Measurements from ENCODE around the gene CCDC18. TPM values are rescaled to one million over a fixed set of nuclear protein-coding genes. Genes with fewer than 3 reads are reported as not detected.
"Not testable (repeated sequence)": the region's sequence is repeated elsewhere in the genome, so short reads cannot be mapped to it uniquely, and the experiment has no call there.

Gene CCDC18
- polyA plus RNA-seq, 2 donors, result 2.6 to 6.7 TPM

DNA sequence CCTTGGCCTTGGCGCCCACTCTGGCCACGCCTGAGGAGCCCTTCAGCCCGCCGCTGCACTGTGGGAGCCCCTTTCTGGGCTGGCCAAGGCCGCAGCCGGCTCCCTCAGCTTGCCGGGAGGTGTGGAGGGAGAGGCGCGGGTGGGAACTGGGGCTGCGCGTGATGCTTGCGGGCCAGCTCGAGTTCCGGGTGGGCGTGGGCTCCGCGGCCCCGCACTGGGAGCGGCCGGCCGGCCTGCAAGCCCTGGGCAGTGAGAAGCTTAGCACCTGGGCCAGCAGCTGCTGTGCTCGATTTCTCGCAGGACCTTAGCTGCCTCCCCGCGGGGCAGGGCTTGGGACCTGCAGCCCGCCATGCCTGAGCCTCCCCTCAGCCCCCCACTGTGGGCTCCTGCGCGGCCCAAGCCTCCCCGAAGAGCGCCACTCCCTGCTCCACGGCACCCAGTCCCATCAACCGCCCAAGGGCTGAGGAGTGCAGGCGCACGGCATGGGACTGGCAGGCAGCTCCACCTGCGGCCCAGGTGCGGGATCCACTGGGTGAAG is 10.3 kb upstream of the CCDC18 start:
- 95 to 97% methylated on average over 36 of the region's 36 CpGs for WGBS, 2 donors
- H3K4me1 ChIP-seq (ENCODE audit: control insufficient read depth in 2 of 2, insufficient read depth in 2 of 2, low read length in 1 of 2), result not testable (repeated sequence)

GRCh38 chr1:93171549-93172034 is 8.9 kb upstream of the CCDC18 start:
- Histone ChIP-seq H3K27me3 (ENCODE audit: control insufficient read depth in 1 of 2, insufficient read depth in 2 of 2, low read length in 2 of 2) (no peaks in the 10 kb centered on the region), H3K9me3 (ENCODE audit: control insufficient read depth in 2 of 2, insufficient read depth in 1 of 2, low read depth in 1 of 2, low read length in 1 of 2) (no peaks in the 10 kb centered on the region), H3K36me3 (ENCODE audit: control insufficient read depth in 2 of 2, insufficient read depth in 2 of 2, low read length in 1 of 2) (no peaks in the 10 kb centered on the region), H3K4me1 (ENCODE audit: control insufficient read depth in 2 of 2, insufficient read depth in 2 of 2, low read length in 1 of 2) (peaks cover 0 to 2% of the 10 kb centered on the region in 2 donors), H3K4me3 (ENCODE audit: low read depth in 1 of 2, low read length in 2 of 2) (no peak overlapping the region), H3K27ac (ENCODE audit: low read depth in 2 of 2, low read length in 1 of 2) (no peak overlapping the region)
- 18 to 25% methylated on average over 1 of the region's 1 CpG for WGBS, 2 donors

More for the DNA sequence above, 10.3 kb upstream of the CCDC18 start:
- not testable (repeated sequence) for H3K27ac ChIP-seq (ENCODE audit: low read depth in 2 of 2, low read length in 1 of 2); H3K27me3 ChIP-seq (ENCODE audit: control insufficient read depth in 1 of 2, insufficient read depth in 2 of 2, low read length in 2 of 2); H3K4me3 ChIP-seq (ENCODE audit: low read depth in 1 of 2, low read length in 2 of 2); H3K36me3 ChIP-seq (ENCODE audit: control insufficient read depth in 2 of 2, insufficient read depth in 2 of 2, low read length in 1 of 2); H3K9me3 ChIP-seq (ENCODE audit: control insufficient read depth in 2 of 2, insufficient read depth in 1 of 2, low read depth in 1 of 2, low read length in 1 of 2)

DNA sequence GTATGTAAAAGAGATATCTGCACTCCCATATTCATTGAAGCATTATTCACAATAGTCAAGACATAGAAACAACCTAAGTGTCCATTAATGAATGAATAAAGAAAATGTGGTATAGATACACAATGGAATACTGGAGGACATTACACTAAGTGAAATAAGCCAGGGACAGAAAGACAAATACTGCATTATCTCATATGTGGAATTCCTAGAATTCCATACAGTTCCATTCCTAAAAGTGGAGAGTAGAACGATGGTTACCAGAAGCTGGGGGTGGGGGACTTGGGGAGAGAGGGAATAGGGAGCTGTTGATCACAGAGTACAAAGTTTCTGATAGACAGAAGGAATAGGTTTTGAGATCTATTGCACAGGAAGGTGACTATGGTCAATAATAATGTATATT is 7.7 kb upstream of the CCDC18 start:
- Histone ChIP-seq H3K4me3 (ENCODE audit: low read depth in 1 of 2, low read length in 2 of 2) (no peak overlapping the region), H3K27me3 (ENCODE audit: control insufficient read depth in 1 of 2, insufficient read depth in 2 of 2, low read length in 2 of 2) (no peaks in the 10 kb centered on the region), H3K9me3 (ENCODE audit: control insufficient read depth in 2 of 2, insufficient read depth in 1 of 2, low read depth in 1 of 2, low read length in 1 of 2) (no peaks in the 10 kb centered on the region), H3K36me3 (ENCODE audit: control insufficient read depth in 2 of 2, insufficient read depth in 2 of 2, low read length in 1 of 2) (no peaks in the 10 kb centered on the region), H3K4me1 (ENCODE audit: control insufficient read depth in 2 of 2, insufficient read depth in 2 of 2, low read length in 1 of 2) (peaks cover 0 to 3% of the 10 kb centered on the region in 2 donors), H3K27ac (ENCODE audit: low read depth in 2 of 2, low read length in 1 of 2) (no peak overlapping the region)
- 24 to 47% methylated on average over 1 of the region's 1 CpG for WGBS, 2 donors

DNA sequence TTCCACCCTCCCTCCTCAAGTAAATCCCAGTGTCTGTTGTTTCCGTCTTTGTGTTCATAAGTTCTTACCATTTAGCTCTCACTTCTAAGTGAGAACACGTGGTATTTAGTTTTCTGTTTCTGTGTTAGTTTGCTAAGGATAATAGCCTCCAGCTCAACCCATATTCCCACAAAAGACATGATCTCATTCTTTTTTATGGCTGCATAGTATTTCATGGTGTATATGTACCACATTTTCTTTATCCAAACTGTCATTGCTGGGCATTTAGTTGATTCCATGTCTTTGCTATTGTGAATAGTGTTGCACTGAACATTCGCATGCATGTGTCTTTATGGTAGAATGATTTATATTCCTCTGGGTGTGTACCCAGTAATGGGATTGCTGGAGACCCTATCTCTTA is 5.9 kb upstream of the CCDC18 start:
- H3K27ac ChIP-seq (ENCODE audit: low read depth in 2 of 2, low read length in 1 of 2); H3K36me3 ChIP-seq (ENCODE audit: control insufficient read depth in 2 of 2, insufficient read depth in 2 of 2, low read length in 1 of 2); H3K4me3 ChIP-seq (ENCODE audit: low read depth in 1 of 2, low read length in 2 of 2); H3K9me3 ChIP-seq (ENCODE audit: control insufficient read depth in 2 of 2, insufficient read depth in 1 of 2, low read depth in 1 of 2, low read length in 1 of 2); H3K27me3 ChIP-seq (ENCODE audit: control insufficient read depth in 1 of 2, insufficient read depth in 2 of 2, low read length in 2 of 2); H3K4me1 ChIP-seq (ENCODE audit: control insufficient read depth in 2 of 2, insufficient read depth in 2 of 2, low read length in 1 of 2): not testable (repeated sequence)
- WGBS, 2 donors, result 96 to 97% methylated on average over 3 of the region's 3 CpGs

- no peaks in the 10 kb centered on the region for H3K9me3 ChIP-seq (ENCODE audit: control insufficient read depth in 2 of 2, insufficient read depth in 1 of 2, low read depth in 1 of 2, low read length in 1 of 2)
- peaks cover 2 to 3% of the 10 kb centered on the region in 2 donors for H3K4me1 ChIP-seq (ENCODE audit: control insufficient read depth in 2 of 2, insufficient read depth in 2 of 2, low read length in 1 of 2)
- no peaks in the 10 kb centered on the region for H3K27me3 ChIP-seq (ENCODE audit: control insufficient read depth in 1 of 2, insufficient read depth in 2 of 2, low read length in 2 of 2)
- 36 to 38% methylated on average over 4 of the region's 4 CpGs for WGBS, 2 donors
- no peaks in the 10 kb centered on the region for H3K36me3 ChIP-seq (ENCODE audit: control insufficient read depth in 2 of 2, insufficient read depth in 2 of 2, low read length in 1 of 2)
- peak overlapping the region in 1 of 2 donors; percentile 91 for H3K4me3 ChIP-seq (ENCODE audit: low read depth in 1 of 2, low read length in 2 of 2)
- no peak overlapping the region for H3K27ac ChIP-seq (ENCODE audit: low read depth in 2 of 2, low read length in 1 of 2)
These were observed 2.5 kb upstream of the CCDC18 start for GRCh38 chr1:93177991-93178390.

DNA sequence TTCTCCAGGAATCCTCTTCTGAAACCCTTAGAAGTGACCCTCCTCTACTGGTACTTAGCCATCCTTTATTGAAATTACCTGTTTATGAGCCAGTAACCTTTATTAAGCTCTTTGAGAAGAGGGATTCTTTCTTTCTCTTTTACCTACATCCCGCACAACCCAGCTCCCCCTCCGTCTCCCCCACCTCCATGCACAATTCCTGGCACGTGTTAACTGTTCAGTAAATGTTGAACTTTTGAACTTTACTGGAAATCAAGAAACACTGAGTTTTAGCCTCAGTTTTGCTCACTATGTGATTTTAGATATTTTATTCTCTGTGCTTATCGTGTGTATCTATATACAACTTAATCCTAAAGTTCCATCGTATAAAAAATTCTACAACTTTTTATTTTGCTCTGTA is 2.1 kb upstream of the CCDC18 start:
- no peak overlapping the region for H3K27ac ChIP-seq (ENCODE audit: low read depth in 2 of 2, low read length in 1 of 2)

DNA sequence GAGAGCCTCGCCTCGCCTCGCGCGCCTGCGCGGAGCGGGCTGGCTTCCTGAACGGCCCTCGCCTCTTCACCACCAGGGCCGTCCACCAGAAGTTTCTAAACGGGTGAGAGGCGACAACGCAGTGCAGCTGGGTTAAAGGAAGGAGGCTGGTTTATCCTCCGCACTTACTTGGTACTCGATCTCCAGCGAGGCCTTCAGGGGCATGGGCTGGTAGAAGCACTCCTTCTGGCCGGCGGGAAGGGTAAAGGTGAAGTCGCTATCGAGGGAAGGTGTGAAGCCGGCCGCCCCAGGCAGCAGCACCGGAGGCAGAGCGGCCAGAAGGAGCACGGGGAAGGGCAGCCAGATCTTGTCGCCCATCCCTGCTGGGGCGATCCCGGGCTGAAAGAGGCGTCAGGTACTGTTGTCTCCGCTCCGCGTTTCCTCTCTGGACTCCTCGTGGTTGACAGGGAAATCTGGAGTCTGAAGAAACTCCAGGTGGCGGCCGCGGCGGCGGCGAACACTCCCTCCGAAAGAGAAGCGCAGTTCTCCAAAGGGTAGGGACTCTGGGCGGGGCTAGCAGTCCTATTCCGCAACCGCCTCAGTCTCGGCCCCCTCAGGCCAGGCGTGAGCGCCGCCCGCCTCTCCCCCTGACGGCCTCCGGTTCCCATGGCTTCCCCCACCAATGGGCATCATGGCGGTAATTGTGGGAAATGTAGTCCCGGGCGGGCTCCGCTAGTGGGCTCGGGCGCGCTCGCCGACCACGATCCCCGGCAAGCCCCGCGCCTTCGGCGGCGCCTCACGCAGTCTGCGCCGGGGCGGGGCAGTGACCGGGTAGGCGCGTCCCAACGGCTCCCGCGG is 420 bp upstream of the CCDC18 start, which contains the start of gene TMED5:
Gene TMED5 (minus strand): TSS at position 528 of the 837 bp plus-strand sequence. CDS start 171 bp downstream, at position 357.
- Histone ChIP-seq H3K27ac (ENCODE audit: low read depth in 2 of 2, low read length in 1 of 2) (peak within 1 kb of the TSS; percentile 99), H3K36me3 (ENCODE audit: control insufficient read depth in 2 of 2, insufficient read depth in 2 of 2, low read length in 1 of 2) (no peaks in the 10 kb centered on the region), H3K9me3 (ENCODE audit: control insufficient read depth in 2 of 2, insufficient read depth in 1 of 2, low read depth in 1 of 2, low read length in 1 of 2) (no peaks in the 10 kb centered on the region), H3K27me3 (ENCODE audit: control insufficient read depth in 1 of 2, insufficient read depth in 2 of 2, low read length in 2 of 2) (no peaks in the 10 kb centered on the region), H3K4me1 (ENCODE audit: control insufficient read depth in 2 of 2, insufficient read depth in 2 of 2, low read length in 1 of 2) (peaks cover 2 to 3% of the 10 kb centered on the region in 2 donors), H3K4me3 (ENCODE audit: low read depth in 1 of 2, low read length in 2 of 2) (peak within 1 kb of the TSS; percentile 82 to 91)
- 0 to 1% methylated on average over 78 of the region's 78 CpGs for WGBS, 2 donors

More for the DNA sequence above, 2.1 kb upstream of the CCDC18 start:
- no peaks in the 10 kb centered on the region for H3K27me3 ChIP-seq (ENCODE audit: control insufficient read depth in 1 of 2, insufficient read depth in 2 of 2, low read length in 2 of 2)
- 28 to 31% methylated on average over 5 of the region's 5 CpGs for WGBS, 2 donors
- peak overlapping the region in 1 of 2 donors; percentile 91 for H3K4me3 ChIP-seq (ENCODE audit: low read depth in 1 of 2, low read length in 2 of 2)
- no peaks in the 10 kb centered on the region for H3K9me3 ChIP-seq (ENCODE audit: control insufficient read depth in 2 of 2, insufficient read depth in 1 of 2, low read depth in 1 of 2, low read length in 1 of 2)
- H3K4me1 ChIP-seq (ENCODE audit: control insufficient read depth in 2 of 2, insufficient read depth in 2 of 2, low read length in 1 of 2), result peaks cover 2 to 3% of the 10 kb centered on the region in 2 donors
- no peaks in the 10 kb centered on the region for H3K36me3 ChIP-seq (ENCODE audit: control insufficient read depth in 2 of 2, insufficient read depth in 2 of 2, low read length in 1 of 2)

- Histone ChIP-seq H3K4me1 (ENCODE audit: control insufficient read depth in 2 of 2, insufficient read depth in 2 of 2, low read length in 1 of 2) (no peaks in the 10 kb centered on the region), H3K27ac (ENCODE audit: low read depth in 2 of 2, low read length in 1 of 2) (no peak overlapping the region), H3K9me3 (ENCODE audit: control insufficient read depth in 2 of 2, insufficient read depth in 1 of 2, low read depth in 1 of 2, low read length in 1 of 2) (no peaks in the 10 kb centered on the region), H3K27me3 (ENCODE audit: control insufficient read depth in 1 of 2, insufficient read depth in 2 of 2, low read length in 2 of 2) (no peaks in the 10 kb centered on the region), H3K36me3 (ENCODE audit: control insufficient read depth in 2 of 2, insufficient read depth in 2 of 2, low read length in 1 of 2) (no peaks in the 10 kb centered on the region), H3K4me3 (ENCODE audit: low read depth in 1 of 2, low read length in 2 of 2) (no peak overlapping the region)
- WGBS, 2 donors, result 89 to 92% methylated on average over 1 of the region's 1 CpG
These were observed 6.1 kb downstream of the CCDC18 start for GRCh38 chr1:93186667-93187066.

GRCh38 chr1:93190432-93190831 is 9.9 kb downstream of the CCDC18 start:
- 98 to 99% methylated on average over 3 of the region's 3 CpGs for WGBS, 2 donors

More at GRCh38 chr1:93190432-93190831, 9.9 kb downstream of the CCDC18 start:
- Histone ChIP-seq H3K27ac (ENCODE audit: low read depth in 2 of 2, low read length in 1 of 2) (no peak overlapping the region), H3K9me3 (ENCODE audit: control insufficient read depth in 2 of 2, insufficient read depth in 1 of 2, low read depth in 1 of 2, low read length in 1 of 2) (no peaks in the 10 kb centered on the region), H3K4me1 (ENCODE audit: control insufficient read depth in 2 of 2, insufficient read depth in 2 of 2, low read length in 1 of 2) (no peaks in the 10 kb centered on the region), H3K27me3 (ENCODE audit: control insufficient read depth in 1 of 2, insufficient read depth in 2 of 2, low read length in 2 of 2) (no peaks in the 10 kb centered on the region), H3K4me3 (ENCODE audit: low read depth in 1 of 2, low read length in 2 of 2) (no peak overlapping the region), H3K36me3 (ENCODE audit: control insufficient read depth in 2 of 2, insufficient read depth in 2 of 2, low read length in 1 of 2) (no peaks in the 10 kb centered on the region)

Data from esophagus (tissue), 2 donors.